Thyroid gland (tissue), 4 donors: ENCODE data around the gene FBXO4. TPM values are rescaled to one million over a fixed set of nuclear protein-coding genes. Genes with fewer than 3 reads are reported as not detected.
"Not testable (repeated sequence)": the region's sequence is repeated elsewhere in the genome, so short reads cannot be mapped to it uniquely, and the experiment has no call there.

Experiments
- DNase-seq, 2 donors: peaks; one replicate each; pipeline ENCODE4 v3.0.0-alpha.2; 2019
- H3K27ac ChIP-seq, 3 donors: fragments of 200-600 bp; sonication (generic); 1 replicate in 2 of 3; 2 replicates in 1 of 3; pipeline ENCODE4 v1.5.1; 2016 to 2019; ENCODE audit warnings: mild to moderate bottlenecking in 1 of 3, moderate library complexity in 1 of 3
- H3K27me3 ChIP-seq: fragments of 200-600 bp; sonication (generic); one replicate; pipeline ENCODE4 v1.5.1; 2019
- H3K36me3 ChIP-seq, 2 donors: fragments of 200-600 bp; sonication (generic); one replicate each; pipeline ENCODE4 v1.5.1; 2016 to 2019
- H3K4me1 ChIP-seq, 2 donors: fragments of 200-600 bp; sonication (generic); one replicate each; pipeline ENCODE4 v1.5.1; 2017 to 2019
- H3K4me3 ChIP-seq, 3 donors: fragments of 200-600 bp; sonication (generic); replicated peaks in 1 of 3; 1 replicate in 2 of 3; 2 replicates in 1 of 3; pipeline ENCODE4 v1.5.1; 2016; ENCODE audit warnings: mild to moderate bottlenecking in 1 of 3
- H3K9me3 ChIP-seq: fragments of 200-600 bp; sonication (generic); one replicate; pipeline ENCODE4 v1.5.1; 2017
- POLR2A ChIP-seq, 2 donors: fragments of 450-650 bp; IDR thresholded peaks; one replicate each; pipeline ENCODE4 v1.6.1; 2017; ENCODE audit warnings: antibody characterized with exemption in 2 of 2, mild to moderate bottlenecking in 2 of 2, moderate library complexity in 1 of 2
- WGBS, 2 donors: methylation state at CpG; one replicate each; pipeline ENCODE4 v1.1.5; 2017; 5-methylcytosine and 5-hydroxymethylcytosine counted together
- intact Hi-C: fragments of 100-400 bp; cut with DNase I; formaldehyde crosslinking; loops from one replicate; pipeline ENCODE4 v1.15.1; 2023
- total RNA-seq, 4 donors: library from RNA; depleted of rRNA; stranded (reverse); fragments of >200 nt; gene quantifications; one replicate each; pipeline ENCODE4 v1.2.3, GENCODE V29; 2016
- TF ChIP-seq, protein P1 (sequence below), 6 experiments: fragments of 200-600 bp in 3 of 6; fragments of 450-650 bp in 3 of 6; sonication (generic) in 3 of 6; IDR thresholded peaks; one replicate each; pipeline ENCODE4 v1.5.1; 2016 to 2019; ENCODE audit warnings: antibody characterized with exemption in 6 of 6, mild to moderate bottlenecking in 2 of 6, inconsistent platforms in 1 of 6, moderate library complexity in 1 of 6

Gene FBXO4
- total RNA-seq, 4 donors from 2014 or later = 22.0 to 26.5 (median 23.4) TPM

DNA sequence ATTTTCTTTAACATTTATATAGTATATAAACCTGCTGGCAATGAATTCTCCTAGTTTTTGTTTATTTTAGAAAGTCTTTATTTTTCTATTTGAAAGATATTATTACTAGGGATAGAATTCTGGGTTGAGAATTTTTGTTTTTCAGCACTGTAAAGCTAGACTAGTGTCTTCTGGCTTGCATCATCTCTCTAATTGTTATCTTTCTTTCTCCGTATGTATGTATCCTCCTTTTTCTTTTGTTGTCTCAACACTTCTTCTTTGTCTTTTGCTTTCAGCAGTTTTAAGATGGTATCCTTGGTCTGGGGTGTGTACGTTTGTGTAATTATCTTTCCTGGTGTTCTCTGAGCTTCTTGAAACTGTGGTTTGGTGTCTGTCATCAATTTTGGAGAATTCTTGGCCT, 48.8 kb downstream of the FBXO4 start:
- TF ChIP-seq, protein P1, sequence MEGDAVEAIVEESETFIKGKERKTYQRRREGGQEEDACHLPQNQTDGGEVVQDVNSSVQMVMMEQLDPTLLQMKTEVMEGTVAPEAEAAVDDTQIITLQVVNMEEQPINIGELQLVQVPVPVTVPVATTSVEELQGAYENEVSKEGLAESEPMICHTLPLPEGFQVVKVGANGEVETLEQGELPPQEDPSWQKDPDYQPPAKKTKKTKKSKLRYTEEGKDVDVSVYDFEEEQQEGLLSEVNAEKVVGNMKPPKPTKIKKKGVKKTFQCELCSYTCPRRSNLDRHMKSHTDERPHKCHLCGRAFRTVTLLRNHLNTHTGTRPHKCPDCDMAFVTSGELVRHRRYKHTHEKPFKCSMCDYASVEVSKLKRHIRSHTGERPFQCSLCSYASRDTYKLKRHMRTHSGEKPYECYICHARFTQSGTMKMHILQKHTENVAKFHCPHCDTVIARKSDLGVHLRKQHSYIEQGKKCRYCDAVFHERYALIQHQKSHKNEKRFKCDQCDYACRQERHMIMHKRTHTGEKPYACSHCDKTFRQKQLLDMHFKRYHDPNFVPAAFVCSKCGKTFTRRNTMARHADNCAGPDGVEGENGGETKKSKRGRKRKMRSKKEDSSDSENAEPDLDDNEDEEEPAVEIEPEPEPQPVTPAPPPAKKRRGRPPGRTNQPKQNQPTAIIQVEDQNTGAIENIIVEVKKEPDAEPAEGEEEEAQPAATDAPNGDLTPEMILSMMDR (IDR thresholded peaks at IDR 0.05) = no peak
- TF ChIP-seq POLR2A (IDR thresholded peaks at IDR 0.05) = no peak
- intact Hi-C loops = no loop called here
- no peaks in the 10 kb centered on the region for H3K36me3 ChIP-seq
- WGBS, 2 donors = 68 to 80% methylated on average over 2 of the region's 2 CpGs
- H3K4me1 ChIP-seq = no peaks in the 10 kb centered on the region
- H3K9me3 ChIP-seq = no peaks in the 10 kb centered on the region
- H3K27me3 ChIP-seq = no peaks in the 10 kb centered on the region
- DNase-seq = no peak
- no peak overlapping the region for H3K27ac ChIP-seq
- H3K4me3 ChIP-seq = no peak overlapping the region

GRCh38 chr5:41978676-41979075, 53.6 kb downstream of the FBXO4 start:
- intact Hi-C loops = no loop called here
- Histone ChIP-seq H3K9me3 (no peaks in the 10 kb centered on the region), H3K4me1 (no peaks in the 10 kb centered on the region), H3K4me3 (no peak overlapping the region), H3K36me3 (no peaks in the 10 kb centered on the region), H3K27me3 (no peaks in the 10 kb centered on the region), H3K27ac (no peak overlapping the region)
- TF ChIP-seq, protein P1 (IDR thresholded peaks at IDR 0.05) = no peak
- no peak for TF ChIP-seq POLR2A (IDR thresholded peaks at IDR 0.05)
- 75 to 76% methylated on average over 1 of the region's 1 CpG for WGBS, 2 donors
- no peak for DNase-seq

GRCh38 chr5:41980396-41980795, 55.3 kb downstream of the FBXO4 start:
- intact Hi-C loops = no loop called here
- no peak overlapping the region for H3K27ac ChIP-seq
- H3K36me3 ChIP-seq = no peaks in the 10 kb centered on the region
- no peaks in the 10 kb centered on the region for H3K27me3 ChIP-seq
- H3K4me3 ChIP-seq = no peak overlapping the region
- no peak for DNase-seq
- H3K9me3 ChIP-seq = no peaks in the 10 kb centered on the region
- no peaks in the 10 kb centered on the region for H3K4me1 ChIP-seq
- no peak for TF ChIP-seq POLR2A (IDR thresholded peaks at IDR 0.05)
- TF ChIP-seq, protein P1 (IDR thresholded peaks at IDR 0.05) = no peak
- WGBS, 2 donors = 62 to 65% methylated on average over 2 of the region's 2 CpGs

GRCh38 chr5:41980870-41981269, 55.8 kb downstream of the FBXO4 start:
- H3K36me3 ChIP-seq = no peaks in the 10 kb centered on the region
- no peak for TF ChIP-seq POLR2A (IDR thresholded peaks at IDR 0.05)
- TF ChIP-seq, protein P1 (IDR thresholded peaks at IDR 0.05) = no peak
- no peaks in the 10 kb centered on the region for H3K27me3 ChIP-seq
- intact Hi-C loops = no loop called here
- no peaks in the 10 kb centered on the region for H3K9me3 ChIP-seq
- no peak overlapping the region for H3K27ac ChIP-seq
- DNase-seq = no peak
- no peak overlapping the region for H3K4me3 ChIP-seq
- H3K4me1 ChIP-seq = no peaks in the 10 kb centered on the region

GRCh38 chr5:41982858-41983257, 57.8 kb downstream of the FBXO4 start:
- H3K9me3 ChIP-seq, H3K4me3 ChIP-seq, DNase-seq, H3K27me3 ChIP-seq, H3K4me1 ChIP-seq, H3K36me3 ChIP-seq, intact Hi-C loops, H3K27ac ChIP-seq: not testable (repeated sequence)
- 90 to 91% methylated on average over 2 of the region's 2 CpGs for WGBS, 2 donors

- Histone ChIP-seq H3K36me3 (no peaks in the 10 kb centered on the region), H3K4me1 (no peaks in the 10 kb centered on the region), H3K4me3 (no peak overlapping the region), H3K27ac (no peak overlapping the region), H3K9me3 (no peaks in the 10 kb centered on the region), H3K27me3 (no peaks in the 10 kb centered on the region)
- TF ChIP-seq, protein P1 (IDR thresholded peaks at IDR 0.05) = no peak
- TF ChIP-seq POLR2A (IDR thresholded peaks at IDR 0.05) = no peak
- intact Hi-C loops = no loop called here
- no peak for DNase-seq
Observed at GRCh38 chr5:41983284-41983683, 58.2 kb downstream of the FBXO4 start.
